ENCODE measurements around the gene OR4S1.

GRCh38 chr11:48261600-48261999, 44.4 kb upstream of the OR4S1 start:
- no peak for TF ChIP-seq POLR2A (IDR thresholded peaks at IDR 0.05)
- no peak for TF ChIP-seq CTCF (IDR thresholded peaks at IDR 0.05)

Data from adrenal gland (tissue), 5 donors.